Parathyroid adenoma (tissue), 2 donors: ENCODE data around the gene MAP7.
A peak's percentile ranks its signal among the peaks of the same experiment; 100 is the strongest.

Experiments
- H2AFZ ChIP-seq: fragments of 300-600 bp; sonication (generic); one replicate; pipeline ENCODE4 v1.7.0; 2017; ENCODE audit warnings: antibody characterized with exemption, mild to moderate bottlenecking
- H3K27ac ChIP-seq: fragments of 300-600 bp; sonication (generic); one replicate; pipeline ENCODE4 v1.7.0; 2017
- H3K27me3 ChIP-seq: fragments of 300-600 bp; sonication (generic); one replicate; pipeline ENCODE4 v1.7.0; 2017; ENCODE audit warnings: low read length; ENCODE audit not compliant: control insufficient read depth, insufficient read depth
- H3K36me3 ChIP-seq: fragments of 300-600 bp; sonication (generic); one replicate; pipeline ENCODE4 v1.7.0; 2017; ENCODE audit warnings: low read length; ENCODE audit not compliant: control insufficient read depth, insufficient read depth
- H3K4me1 ChIP-seq: fragments of 300-600 bp; sonication (generic); one replicate; pipeline ENCODE4 v1.7.0; 2017; ENCODE audit warnings: control low read depth
- H3K4me2 ChIP-seq: fragments of 300-600 bp; sonication (generic); one replicate; pipeline ENCODE4 v1.7.0; 2017; ENCODE audit warnings: low read length
- H3K4me3 ChIP-seq: fragments of 300-600 bp; sonication (generic); one replicate; pipeline ENCODE4 v1.7.0; 2017; ENCODE audit warnings: low read depth, low read length
- H3K79me2 ChIP-seq: fragments of 300-600 bp; sonication (generic); one replicate; pipeline ENCODE4 v1.7.0; 2017; ENCODE audit warnings: control low read depth
- H3K9ac ChIP-seq: fragments of 300-600 bp; sonication (generic); one replicate; pipeline ENCODE4 v1.7.0; 2017; ENCODE audit warnings: mild to moderate bottlenecking
- H3K9me3 ChIP-seq: fragments of 300-600 bp; sonication (generic); one replicate; pipeline ENCODE4 v1.7.0; 2017; ENCODE audit warnings: low read length; ENCODE audit not compliant: control insufficient read depth
- TF ChIP-seq, protein P1 (sequence below): fragments of 300-600 bp; sonication (generic); IDR thresholded peaks from one replicate; pipeline ENCODE4 v1.7.0; 2017; ENCODE audit warnings: antibody characterized with exemption, mild to moderate bottlenecking
- donor health status: primary hyperparathyroidism.

Gene MAP7

DNA sequence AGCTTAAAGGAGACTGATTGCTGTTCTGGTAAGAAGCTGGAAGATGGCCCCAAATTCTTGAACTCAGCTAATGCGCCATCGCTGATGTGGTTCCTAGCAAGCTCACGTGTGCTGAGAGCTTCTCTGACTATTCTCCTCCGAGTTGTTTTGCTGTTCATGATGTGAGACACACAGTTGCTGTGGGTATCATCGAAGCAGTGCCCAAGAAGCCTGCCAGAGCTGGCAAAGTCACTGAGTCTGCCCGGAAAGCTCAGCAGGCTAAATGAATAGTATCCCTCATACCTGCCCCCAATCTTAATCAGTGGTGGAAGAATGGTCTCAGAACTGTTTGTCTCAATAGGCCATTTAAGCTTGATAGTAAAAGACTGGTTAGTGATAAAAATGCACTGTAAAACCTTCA is 232.3 kb downstream of the MAP7 start:
- Histone ChIP-seq H2AFZ (no peak overlapping the region), H3K36me3 (no peaks in the 10 kb centered on the region), H3K27ac (no peak overlapping the region), H3K4me3 (no peak overlapping the region), H3K4me2 (no peak overlapping the region), H3K4me1 (no peaks in the 10 kb centered on the region), H3K9me3 (no peaks in the 10 kb centered on the region), H3K9ac (no peak overlapping the region), H3K79me2 (no peaks in the 10 kb centered on the region), H3K27me3 (no peaks in the 10 kb centered on the region)
- TF ChIP-seq, protein P1, sequence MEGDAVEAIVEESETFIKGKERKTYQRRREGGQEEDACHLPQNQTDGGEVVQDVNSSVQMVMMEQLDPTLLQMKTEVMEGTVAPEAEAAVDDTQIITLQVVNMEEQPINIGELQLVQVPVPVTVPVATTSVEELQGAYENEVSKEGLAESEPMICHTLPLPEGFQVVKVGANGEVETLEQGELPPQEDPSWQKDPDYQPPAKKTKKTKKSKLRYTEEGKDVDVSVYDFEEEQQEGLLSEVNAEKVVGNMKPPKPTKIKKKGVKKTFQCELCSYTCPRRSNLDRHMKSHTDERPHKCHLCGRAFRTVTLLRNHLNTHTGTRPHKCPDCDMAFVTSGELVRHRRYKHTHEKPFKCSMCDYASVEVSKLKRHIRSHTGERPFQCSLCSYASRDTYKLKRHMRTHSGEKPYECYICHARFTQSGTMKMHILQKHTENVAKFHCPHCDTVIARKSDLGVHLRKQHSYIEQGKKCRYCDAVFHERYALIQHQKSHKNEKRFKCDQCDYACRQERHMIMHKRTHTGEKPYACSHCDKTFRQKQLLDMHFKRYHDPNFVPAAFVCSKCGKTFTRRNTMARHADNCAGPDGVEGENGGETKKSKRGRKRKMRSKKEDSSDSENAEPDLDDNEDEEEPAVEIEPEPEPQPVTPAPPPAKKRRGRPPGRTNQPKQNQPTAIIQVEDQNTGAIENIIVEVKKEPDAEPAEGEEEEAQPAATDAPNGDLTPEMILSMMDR = no peak

DNA sequence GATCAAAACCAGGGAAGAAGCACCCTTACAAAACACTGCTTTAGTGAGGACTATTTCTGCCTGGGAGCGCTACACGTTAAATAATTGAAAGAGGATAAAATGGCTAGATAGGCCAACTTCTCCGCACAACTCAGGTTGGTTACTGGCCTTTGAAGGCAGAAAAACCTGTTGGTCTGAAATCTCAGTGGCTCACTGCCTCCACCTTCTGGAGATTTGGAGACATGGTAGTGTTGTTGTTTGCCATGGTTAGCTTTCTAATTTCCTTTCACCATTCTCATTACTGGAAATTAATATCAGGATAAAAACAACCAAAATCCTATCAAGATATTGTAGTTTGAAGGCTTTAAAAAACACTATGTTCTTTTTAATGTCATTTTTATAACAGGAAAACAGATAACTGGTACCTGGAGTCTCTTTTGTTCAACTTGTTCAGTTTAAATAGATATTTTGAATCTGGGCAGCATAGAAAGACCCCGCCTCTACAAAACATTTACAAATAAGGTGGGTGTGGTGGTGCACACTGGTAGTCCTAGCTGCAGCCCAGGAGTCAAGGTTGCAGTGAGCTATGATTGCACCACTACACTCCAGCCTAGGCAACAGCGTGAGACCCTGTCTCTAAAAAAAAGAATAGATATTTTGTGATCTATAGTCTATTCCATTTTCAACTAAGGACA is 233.1 kb downstream of the MAP7 start:
- Histone ChIP-seq H3K9me3 (no peaks in the 10 kb centered on the region), H3K27me3 (no peaks in the 10 kb centered on the region), H2AFZ (peak overlapping the region; percentile 15), H3K4me2 (no peak overlapping the region), H3K36me3 (no peaks in the 10 kb centered on the region), H3K4me1 (no peaks in the 10 kb centered on the region), H3K79me2 (no peaks in the 10 kb centered on the region), H3K4me3 (no peak overlapping the region), H3K27ac (no peak overlapping the region), H3K9ac (no peak overlapping the region)
- TF ChIP-seq, protein P1 = peak; percentile 82

DNA sequence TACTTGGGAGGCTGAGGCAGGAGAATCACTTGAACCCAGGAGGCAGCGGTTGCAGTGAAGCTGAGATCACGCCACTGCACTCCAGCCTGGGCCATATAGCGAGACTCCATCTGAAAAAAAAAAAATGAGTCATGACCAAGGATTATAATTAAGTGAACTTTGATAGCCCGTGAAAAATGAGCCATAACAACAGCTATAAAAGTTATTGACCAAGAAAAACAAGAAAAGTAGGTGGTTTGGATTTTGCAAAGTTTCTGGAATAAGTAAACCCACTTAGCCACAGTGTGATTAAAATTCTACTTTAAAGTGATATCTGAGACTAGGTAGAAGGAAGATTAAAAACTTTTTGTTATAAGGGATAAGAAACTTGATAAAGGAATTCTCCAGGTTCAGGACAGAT is 234.6 kb downstream of the MAP7 start:
- no peak overlapping the region for H3K4me2 ChIP-seq
- H3K27ac ChIP-seq = no peak overlapping the region
- no peaks in the 10 kb centered on the region for H3K79me2 ChIP-seq
- TF ChIP-seq, protein P1 = no peak
- no peak overlapping the region for H3K4me3 ChIP-seq
- H3K36me3 ChIP-seq = no peaks in the 10 kb centered on the region
- H2AFZ ChIP-seq = no peak overlapping the region
- H3K27me3 ChIP-seq = no peaks in the 10 kb centered on the region
- no peak overlapping the region for H3K9ac ChIP-seq
- no peaks in the 10 kb centered on the region for H3K4me1 ChIP-seq
- H3K9me3 ChIP-seq = no peaks in the 10 kb centered on the region

DNA sequence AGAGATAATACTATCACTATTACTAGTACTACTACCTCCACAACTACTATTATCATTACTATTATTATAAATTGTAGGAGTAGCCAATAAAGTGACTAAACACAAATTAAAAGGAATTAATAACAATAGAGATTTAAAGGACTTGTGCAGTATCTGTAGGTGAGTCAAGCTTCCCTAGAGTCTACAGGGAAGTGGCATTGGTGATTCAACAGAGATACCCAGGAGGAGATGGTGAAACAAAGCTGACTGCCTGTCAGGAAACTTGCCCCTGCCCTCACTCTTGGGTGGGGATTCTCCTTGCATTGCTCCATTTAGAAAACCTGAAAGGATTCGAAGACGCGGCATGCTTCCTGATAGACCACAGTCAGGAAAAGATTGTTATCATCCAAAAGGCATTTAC is 237.2 kb downstream of the MAP7 start:
- Histone ChIP-seq H3K9ac (no peak overlapping the region), H3K9me3 (no peaks in the 10 kb centered on the region), H3K36me3 (no peaks in the 10 kb centered on the region), H3K27ac (no peak overlapping the region), H3K27me3 (no peaks in the 10 kb centered on the region), H3K4me3 (no peak overlapping the region), H2AFZ (no peak overlapping the region), H3K4me2 (no peak overlapping the region), H3K79me2 (no peaks in the 10 kb centered on the region), H3K4me1 (no peaks in the 10 kb centered on the region)
- TF ChIP-seq, protein P1 = no peak

DNA sequence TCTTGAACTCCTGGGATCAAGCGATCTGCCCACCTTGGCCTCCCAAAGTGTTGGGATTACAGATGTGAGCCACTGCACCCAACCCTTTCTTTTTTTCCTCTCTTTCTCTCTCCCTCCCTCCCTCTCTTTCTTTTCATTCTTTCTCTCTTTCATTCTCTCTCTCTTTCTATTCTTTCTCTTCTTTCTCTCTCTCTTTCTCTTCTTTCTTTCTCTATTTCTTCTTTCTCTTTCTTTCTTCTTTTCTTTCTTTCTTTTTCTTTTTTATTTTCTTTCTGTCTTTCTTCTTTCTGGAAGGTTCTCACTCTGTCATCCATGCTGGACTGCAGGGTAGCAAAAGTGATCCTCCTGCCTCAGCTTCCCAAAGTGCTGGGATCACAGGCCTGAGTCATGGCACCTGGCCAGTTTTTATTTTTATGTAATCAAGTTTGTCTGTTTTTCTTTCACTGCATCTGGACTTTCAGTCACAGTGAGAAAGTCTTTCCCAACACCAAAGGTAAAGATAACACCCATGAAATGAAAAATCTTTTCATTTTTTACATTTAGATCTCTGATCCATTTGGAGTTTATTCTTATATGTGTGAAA is 240.4 kb downstream of the MAP7 start:
- Histone ChIP-seq H3K4me2 (no peak overlapping the region), H3K9me3 (no peaks in the 10 kb centered on the region), H3K9ac (no peak overlapping the region), H3K4me1 (no peaks in the 10 kb centered on the region), H3K79me2 (no peaks in the 10 kb centered on the region), H3K36me3 (no peaks in the 10 kb centered on the region), H3K27ac (no peak overlapping the region), H3K4me3 (no peak overlapping the region), H2AFZ (no peak overlapping the region), H3K27me3 (no peaks in the 10 kb centered on the region)
- TF ChIP-seq, protein P1 = no peak
